ENCODE data around the gene PTPRA.
"Not testable (repeated sequence)": the region's sequence is repeated elsewhere in the genome, so short reads cannot be mapped to it uniquely, and the experiment has no call there.

PTPRA gene

GRCh38 chr20:3051385-3052019 lies 178.2 kb downstream of the PTPRA start:
- TF ChIP-seq ZNF274 (IDR thresholded peaks at IDR 0.05; ENCODE audit: low read depth, low read length): no peak
- no peak overlapping the region for H3K4me3 ChIP-seq (ENCODE audit: low read length)

DNA sequence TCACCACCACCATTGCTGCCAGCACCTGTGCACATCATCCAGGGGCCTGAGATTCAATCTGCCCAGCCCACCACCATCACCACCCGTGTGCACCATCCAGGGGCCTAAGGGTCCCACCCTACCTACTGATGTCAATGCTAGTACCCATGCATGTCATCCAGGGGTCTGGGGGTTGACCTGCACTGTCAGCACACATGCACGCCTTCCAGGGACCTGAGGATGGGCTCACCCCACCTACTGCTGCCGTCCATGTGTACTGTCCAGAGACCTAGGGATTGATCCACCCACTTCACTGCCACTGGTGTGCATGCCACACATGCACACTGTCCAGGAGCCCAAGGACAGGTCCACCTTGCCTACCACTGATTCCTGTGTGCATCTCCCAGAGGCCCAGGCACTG lies 186.2 kb downstream of the PTPRA start:
- TF ChIP-seq ZNF274 (IDR thresholded peaks at IDR 0.05; ENCODE audit: low read depth, low read length): no peak

DNA sequence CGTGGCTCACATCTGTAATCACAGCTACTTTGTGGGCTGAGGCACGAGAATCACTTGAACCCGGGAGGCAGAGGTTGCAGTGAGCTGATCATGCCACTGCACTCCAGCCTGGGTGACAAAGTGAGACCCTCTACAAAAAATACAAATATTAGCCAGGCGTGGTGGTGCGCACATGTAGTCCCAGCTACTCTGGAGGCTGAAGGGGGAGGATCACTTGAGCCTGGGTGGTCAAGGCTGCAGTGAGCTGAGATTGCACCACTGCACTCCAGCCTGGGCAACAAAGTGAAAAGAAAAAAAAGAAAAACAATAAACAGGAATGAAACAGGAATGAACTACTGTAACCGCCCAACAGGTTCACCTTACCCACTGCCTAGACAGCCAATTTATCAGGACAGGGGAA lies 190.8 kb downstream of the PTPRA start:
- not testable (repeated sequence) for H3K4me3 ChIP-seq (ENCODE audit: low read length)

More for the DNA sequence above, 186.2 kb downstream of the PTPRA start:
- H3K4me3 ChIP-seq (ENCODE audit: low read length): no peak overlapping the region

GRCh38 chr20:3067139-3068014 lies 194.1 kb downstream of the PTPRA start:
- H3K4me3 ChIP-seq (ENCODE audit: low read length): no peak overlapping the region
- no peak for TF ChIP-seq ZNF274 (IDR thresholded peaks at IDR 0.05; ENCODE audit: low read depth, low read length)

- no peak for TF ChIP-seq ZNF274 (IDR thresholded peaks at IDR 0.05; ENCODE audit: low read depth, low read length)
Measured at GRCh38 chr20:3068075-3068474, 194.8 kb downstream of the PTPRA start.

DNA sequence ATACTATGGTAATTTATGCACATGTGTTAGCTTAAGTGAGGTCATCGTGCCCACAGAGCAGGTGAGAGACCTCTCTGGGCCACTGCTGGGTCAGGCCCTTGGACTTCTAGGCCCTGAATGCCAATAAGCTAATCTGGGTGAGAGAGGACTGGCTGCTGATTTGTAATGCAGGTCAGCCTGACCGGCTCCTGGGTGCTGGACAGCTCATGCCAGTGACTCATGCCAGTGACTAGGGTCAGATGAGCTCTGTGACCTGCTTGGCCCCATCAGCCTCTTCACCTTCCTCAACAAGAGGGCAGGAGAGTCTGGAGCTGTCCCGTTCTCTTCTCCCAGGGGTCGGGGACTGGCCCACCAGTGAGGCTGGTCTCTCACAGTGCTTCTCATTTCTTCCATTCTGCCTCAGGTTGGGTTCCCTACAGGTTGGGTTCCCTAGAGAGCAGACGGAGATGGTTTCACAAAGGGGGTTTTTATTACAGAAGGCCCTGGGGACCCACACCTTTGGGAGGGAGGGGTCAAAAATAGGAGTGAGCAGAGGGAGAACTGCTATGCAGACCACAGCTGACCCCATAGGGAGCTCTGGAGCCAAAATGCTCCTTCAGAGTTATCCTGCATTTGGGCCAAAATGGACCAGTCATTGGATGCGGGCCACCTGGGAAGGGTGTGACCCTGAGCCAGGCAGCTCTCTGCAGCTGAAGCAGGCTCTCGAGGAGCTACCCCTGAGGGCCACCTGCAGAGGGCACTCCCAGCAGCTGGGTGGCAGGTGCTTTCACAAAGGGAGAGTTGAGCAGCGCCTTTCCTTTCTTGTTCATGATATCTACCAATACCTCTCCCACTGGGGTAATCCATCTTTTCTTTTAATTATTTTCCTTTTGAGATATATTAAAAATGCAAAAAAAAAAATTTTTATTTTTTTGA lies 196.0 kb downstream of the PTPRA start:
- no peak for TF ChIP-seq ZNF274 (IDR thresholded peaks at IDR 0.05; ENCODE audit: low read depth, low read length)
- H3K4me3 ChIP-seq (ENCODE audit: low read length): no peak overlapping the region

More at GRCh38 chr20:3068075-3068474, 194.8 kb downstream of the PTPRA start:
- no peak overlapping the region for H3K4me3 ChIP-seq (ENCODE audit: low read length)

DNA sequence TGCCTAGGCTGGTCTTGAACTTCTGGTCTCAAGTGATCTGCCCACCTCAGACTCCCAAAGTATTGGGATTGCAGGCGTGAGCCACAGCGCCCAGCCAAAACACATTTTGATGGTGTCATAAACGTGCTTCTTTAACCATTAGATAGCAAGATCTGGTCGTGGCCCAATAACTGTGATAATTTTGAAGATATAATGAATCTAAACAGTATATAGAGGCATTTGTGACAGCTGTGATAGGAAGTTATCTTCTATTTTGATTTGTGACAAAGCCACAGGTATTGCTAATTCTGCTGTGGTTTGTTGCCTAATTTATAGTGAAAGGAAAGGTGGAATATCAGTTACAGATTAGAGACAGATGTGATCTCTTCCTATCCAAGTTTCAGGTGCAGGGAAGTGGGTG lies 197.4 kb downstream of the PTPRA start:
- no peak overlapping the region for H3K4me3 ChIP-seq (ENCODE audit: low read length)
- no peak for TF ChIP-seq ZNF274 (IDR thresholded peaks at IDR 0.05; ENCODE audit: low read depth, low read length)

DNA sequence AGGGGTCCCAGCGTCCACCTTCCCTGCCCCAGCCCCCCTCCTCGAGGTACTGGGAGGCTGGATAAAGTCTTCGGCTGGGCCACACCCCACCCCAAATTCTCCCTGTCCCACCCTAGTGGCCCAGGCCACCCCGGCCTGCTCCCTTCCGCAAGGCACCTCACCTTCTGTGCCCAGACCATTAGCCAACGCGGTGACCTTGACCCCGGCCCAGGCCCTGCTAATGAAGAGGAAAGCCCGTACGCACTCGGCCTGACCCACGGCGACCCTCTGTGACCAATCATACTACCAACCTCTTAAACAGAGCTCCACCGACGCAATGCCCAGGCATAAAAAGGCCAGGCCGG lies 198.0 kb downstream of the PTPRA start:
- no peak for TF ChIP-seq ZNF274 (IDR thresholded peaks at IDR 0.05; ENCODE audit: low read depth, low read length)
- H3K4me3 ChIP-seq (ENCODE audit: low read length): no peak overlapping the region

GRCh38 chr20:3071610-3072529 lies 198.6 kb downstream of the PTPRA start, which contains the start of gene OXT:
Gene OXT (plus strand): TSS chr20:3071620. CDS start chr20:3071656, 36 bp downstream.
- no peak within 1 kb of the TSS for H3K4me3 ChIP-seq (ENCODE audit: low read length)
- no peak for TF ChIP-seq ZNF274 (IDR thresholded peaks at IDR 0.05; ENCODE audit: low read depth, low read length)

GRCh38 chr20:3072530-3073250 lies 199.4 kb downstream of the PTPRA start:
- no peak for TF ChIP-seq ZNF274 (IDR thresholded peaks at IDR 0.05; ENCODE audit: low read depth, low read length)
- H3K4me3 ChIP-seq (ENCODE audit: low read length): no peak overlapping the region

DNA sequence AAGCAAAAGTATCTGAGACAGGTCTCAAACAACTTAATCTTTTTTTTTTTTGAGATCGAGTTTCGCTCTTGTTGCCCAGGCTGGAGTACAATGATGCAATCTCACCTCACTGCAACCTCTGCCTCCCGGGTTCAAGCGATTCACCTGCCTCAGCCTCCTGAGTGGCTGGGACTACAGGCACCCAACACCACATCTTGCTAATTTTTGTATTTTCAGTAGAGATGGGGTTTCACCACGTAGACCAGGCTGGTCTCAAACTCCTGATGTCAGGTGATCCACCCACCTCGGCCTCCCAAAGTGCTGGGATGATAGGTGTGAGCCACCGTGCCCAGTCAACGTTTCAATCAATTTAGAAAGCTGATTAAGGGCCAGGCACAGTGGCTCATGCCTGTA lies 200.0 kb downstream of the PTPRA start:
- H3K4me3 ChIP-seq (ENCODE audit: low read length): not testable (repeated sequence)

GRCh38 chr20:3074812-3075211 lies 201.5 kb downstream of the PTPRA start:
- H3K4me3 ChIP-seq (ENCODE audit: low read length): no peak overlapping the region
- TF ChIP-seq ZNF274 (IDR thresholded peaks at IDR 0.05; ENCODE audit: low read depth, low read length): no peak

DNA sequence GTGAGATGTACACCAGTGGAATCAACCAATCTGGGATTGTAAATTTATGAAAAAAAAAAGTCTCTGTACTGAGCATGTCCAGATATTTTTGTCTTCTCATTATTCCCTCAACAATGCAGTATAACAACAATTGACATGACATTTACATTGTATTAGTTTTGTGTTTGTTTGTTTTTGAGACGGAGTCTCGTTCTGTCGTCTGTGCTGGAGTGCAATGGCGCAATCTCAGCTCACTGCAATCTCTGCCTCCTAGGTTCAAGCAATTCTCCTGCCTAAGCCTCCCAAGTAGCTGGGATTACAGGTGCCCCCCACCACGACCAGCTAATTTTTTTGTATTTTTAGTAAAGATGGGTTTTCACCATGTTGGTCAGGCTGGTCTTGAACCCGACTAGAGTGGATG lies 202.0 kb downstream of the PTPRA start:
- H3K4me3 ChIP-seq (ENCODE audit: low read length): not testable (repeated sequence)

Data from GM08714 (cell line).